Stomach smooth muscle (tissue), 2 donors: ENCODE measurements around the gene MTMR11.

Source experiments
- H3K27ac ChIP-seq: one replicate; pipeline ENCODE4 v1.7.0; 2013; ENCODE audit warnings: mild to moderate bottlenecking, low read length, inconsistent platforms
- H3K27me3 ChIP-seq, 2 donors: one replicate each; pipeline ENCODE4 v1.7.0; 2013; ENCODE audit warnings: low read length in 2 of 2; ENCODE audit not compliant: insufficient read depth in 2 of 2, control insufficient read depth in 1 of 2
- H3K36me3 ChIP-seq, 2 donors: one replicate each; pipeline ENCODE4 v1.7.0; 2013; ENCODE audit warnings: low read length in 2 of 2; ENCODE audit not compliant: control insufficient read depth in 2 of 2, insufficient read depth in 2 of 2
- H3K4me1 ChIP-seq: one replicate; pipeline ENCODE4 v1.7.0; 2013; ENCODE audit warnings: low read length; ENCODE audit not compliant: control insufficient read depth, insufficient read depth
- H3K4me3 ChIP-seq, 2 donors: one replicate each; pipeline ENCODE4 v1.7.0; 2013; ENCODE audit warnings: low read length in 2 of 2
- H3K9ac ChIP-seq, 2 donors: one replicate each; pipeline ENCODE4 v1.7.0; 2013; ENCODE audit warnings: low read length in 2 of 2, mild to moderate bottlenecking in 1 of 2
- H3K9me3 ChIP-seq, 2 donors: one replicate each; pipeline ENCODE4 v1.7.0; 2013; ENCODE audit warnings: low read length in 2 of 2; ENCODE audit not compliant: control insufficient read depth in 2 of 2
- donor health status: healthy.
- donor health status: Pancreatic carcinoma.

The MTMR11 gene

GRCh38 chr1:149936992-149937705, 470 bp upstream of the MTMR11 start:
- peak overlapping the region; percentile 72 to 92 for H3K4me3 ChIP-seq
- H3K27me3 ChIP-seq = no peaks in the 10 kb centered on the region
- peak overlapping the region; percentile 75 for H3K27ac ChIP-seq
- peaks cover 49% of the 10 kb centered on the region for H3K4me1 ChIP-seq
- H3K9ac ChIP-seq = peak overlapping the region; percentile 81 to 85
- peaks cover under 1 to 10% of the 10 kb centered on the region in 2 donors for H3K36me3 ChIP-seq
- no peaks in the 10 kb centered on the region for H3K9me3 ChIP-seq

- peak overlapping the region in 1 of 2 donors; percentile 13 for H3K9ac ChIP-seq
- H3K27me3 ChIP-seq = no peaks in the 10 kb centered on the region
- H3K4me3 ChIP-seq = no peak overlapping the region
- peaks cover 19 to 30% of the 10 kb centered on the region in 2 donors for H3K36me3 ChIP-seq
- peaks cover 42% of the 10 kb centered on the region for H3K4me1 ChIP-seq
- no peak overlapping the region for H3K27ac ChIP-seq
- no peaks in the 10 kb centered on the region for H3K9me3 ChIP-seq
Measured at GRCh38 chr1:149934356-149934755, 2.3 kb downstream of the MTMR11 start.

DNA sequence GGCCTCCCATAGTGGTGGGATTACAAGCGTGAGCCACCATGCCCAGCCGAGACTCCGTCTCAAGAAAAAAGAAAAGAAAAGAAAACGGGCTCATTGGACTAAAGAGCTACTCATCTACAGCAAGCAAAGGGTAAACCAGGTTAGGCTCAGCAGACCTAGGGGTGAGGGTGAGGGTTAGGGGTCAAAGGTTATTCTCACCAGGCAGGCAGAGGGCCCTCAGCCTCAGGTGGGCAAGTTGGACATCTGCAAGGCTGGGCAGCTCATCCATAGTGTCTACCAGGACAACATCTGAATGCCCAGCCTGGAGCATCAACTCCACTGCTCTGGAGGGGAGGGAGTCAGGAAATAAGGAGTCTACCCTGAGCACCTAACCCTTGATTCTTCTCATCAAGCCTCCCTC, 3.5 kb downstream of the MTMR11 start:
- Histone ChIP-seq H3K4me3 (no peak overlapping the region), H3K9ac (no peak overlapping the region), H3K27ac (no peak overlapping the region), H3K36me3 (peaks cover 21 to 34% of the 10 kb centered on the region in 2 donors), H3K9me3 (no peaks in the 10 kb centered on the region), H3K4me1 (peaks cover 37% of the 10 kb centered on the region), H3K27me3 (no peaks in the 10 kb centered on the region)

DNA sequence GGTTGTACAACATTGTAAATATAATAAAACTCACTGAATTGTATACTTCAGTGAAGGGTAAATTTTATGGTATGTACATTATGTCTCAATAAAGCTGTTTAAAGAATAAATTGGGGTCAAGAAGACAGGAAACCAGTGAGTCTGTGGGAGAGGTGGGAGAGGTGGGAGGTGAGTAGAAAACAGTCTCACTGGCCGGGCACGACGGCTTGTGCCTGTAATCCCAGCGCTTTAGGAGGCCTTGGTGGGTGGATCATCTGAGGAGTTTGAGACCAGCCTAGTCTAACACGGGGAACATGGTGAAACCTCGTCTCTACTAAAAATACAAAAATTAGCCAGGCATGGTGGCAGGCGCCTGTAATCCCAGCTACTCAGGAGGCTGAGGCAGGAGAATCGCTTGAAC, 4.2 kb downstream of the MTMR11 start:
- Histone ChIP-seq H3K27me3 (no peaks in the 10 kb centered on the region), H3K9me3 (no peaks in the 10 kb centered on the region), H3K4me1 (peaks cover 34% of the 10 kb centered on the region), H3K36me3 (peaks cover 21 to 34% of the 10 kb centered on the region in 2 donors), H3K9ac (no peak overlapping the region), H3K27ac (no peak overlapping the region), H3K4me3 (no peak overlapping the region)

- Histone ChIP-seq H3K4me3 (no peak overlapping the region), H3K27me3 (no peaks in the 10 kb centered on the region), H3K36me3 (peaks cover 25 to 35% of the 10 kb centered on the region in 2 donors), H3K9me3 (no peaks in the 10 kb centered on the region), H3K27ac (no peak overlapping the region), H3K9ac (no peak overlapping the region), H3K4me1 (peaks cover 39% of the 10 kb centered on the region)
Measured at GRCh38 chr1:149931212-149931790, 5.4 kb downstream of the MTMR11 start.

DNA sequence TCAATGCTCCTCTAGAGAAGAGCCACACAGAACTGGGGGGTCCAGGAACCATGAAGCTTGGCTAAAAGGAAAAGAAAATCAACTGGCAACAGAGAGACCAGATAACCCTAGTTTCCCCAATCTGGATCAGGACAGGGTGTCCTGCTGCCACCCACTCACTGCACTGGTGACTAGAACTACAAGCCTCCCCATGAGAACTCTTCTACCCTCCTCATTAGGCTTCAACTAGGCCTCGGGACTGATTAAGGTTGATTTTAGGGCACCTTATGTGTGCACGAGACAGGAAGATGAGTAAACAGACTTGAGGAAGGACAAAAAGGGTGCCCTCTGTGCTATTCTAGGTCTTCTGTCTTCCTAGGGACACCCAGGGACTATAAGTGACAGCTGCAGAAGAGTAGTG, 6.8 kb downstream of the MTMR11 start:
- H3K4me1 ChIP-seq = peaks cover 34% of the 10 kb centered on the region
- no peaks in the 10 kb centered on the region for H3K27me3 ChIP-seq
- peaks cover 39 to 48% of the 10 kb centered on the region in 2 donors for H3K36me3 ChIP-seq
- H3K4me3 ChIP-seq = no peak overlapping the region
- H3K9me3 ChIP-seq = no peaks in the 10 kb centered on the region
- peak overlapping the region; percentile 95 for H3K27ac ChIP-seq
- H3K9ac ChIP-seq = no peak overlapping the region

DNA sequence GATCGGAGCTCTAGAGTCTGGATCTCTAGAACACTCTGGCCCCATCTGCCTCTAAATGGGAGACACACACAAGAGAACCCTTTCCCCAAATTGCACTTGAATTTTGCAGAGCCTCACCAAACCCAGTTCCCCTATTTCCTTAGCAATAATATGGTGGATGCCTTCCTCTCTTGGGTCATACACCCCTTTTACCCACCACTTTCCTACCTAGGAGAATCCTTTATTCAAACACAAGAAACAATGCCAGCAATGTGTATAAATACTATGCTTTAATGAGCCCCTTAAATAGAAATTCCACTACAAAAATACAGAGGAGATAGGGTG, 8.3 kb downstream of the MTMR11 start:
- Histone ChIP-seq H3K27ac (peak overlapping the region; percentile 95), H3K27me3 (no peaks in the 10 kb centered on the region), H3K4me1 (peaks cover 28% of the 10 kb centered on the region), H3K9ac (peak overlapping the region; percentile 93 to 96), H3K36me3 (peaks cover 54% of the 10 kb centered on the region in 2 donors), H3K4me3 (peak overlapping the region; percentile 91 to 98), H3K9me3 (no peaks in the 10 kb centered on the region)

DNA sequence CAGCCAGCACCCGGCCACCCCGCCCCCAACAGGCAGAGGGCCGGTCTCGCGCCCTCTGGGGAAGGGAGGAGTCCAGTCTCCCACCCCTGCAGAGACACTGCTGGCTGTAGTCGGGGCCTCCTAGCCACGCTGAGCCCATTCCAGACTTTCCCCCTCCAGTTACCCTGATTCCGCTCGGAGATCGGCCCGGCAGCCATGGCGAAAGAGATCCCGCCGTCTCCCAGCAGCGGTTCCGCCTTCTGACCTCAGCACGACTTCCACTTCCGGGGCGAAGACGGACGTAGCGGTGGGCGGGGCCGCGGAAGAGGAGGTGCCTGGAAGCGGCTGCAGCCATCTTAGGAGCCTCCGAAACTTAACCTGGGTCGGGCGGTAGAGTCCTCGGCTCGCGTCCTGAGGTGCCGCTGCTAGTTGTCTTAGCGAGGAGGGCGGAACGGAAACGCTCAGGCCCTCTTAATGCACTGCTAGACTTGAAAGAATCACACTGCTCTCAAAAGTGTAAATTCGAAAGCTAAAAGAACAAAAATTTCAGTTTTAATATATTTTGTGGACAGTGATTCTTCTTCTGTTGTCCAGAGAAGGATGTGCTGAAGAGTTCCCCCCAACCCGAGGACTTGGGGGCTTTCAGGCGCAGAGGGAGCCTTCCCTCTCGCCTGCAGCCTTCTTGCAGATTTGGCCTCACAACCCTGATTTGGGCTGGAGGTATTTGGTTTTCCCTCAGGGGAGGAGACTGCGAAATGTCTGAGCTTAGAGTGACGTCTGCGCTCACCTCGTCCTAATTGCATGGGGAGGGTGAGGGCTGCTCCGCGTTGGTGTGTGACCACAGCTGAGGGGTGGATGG, 8.9 kb downstream of the MTMR11 start, which contains the start of gene SF3B4:
TSS of gene SF3B4 (minus strand) at position 241 of the 838 bp plus-strand sequence. CDS start at position 197, 44 bp downstream.
- H3K36me3 ChIP-seq = peaks cover 57 to 59% of the 10 kb centered on the region in 2 donors

GRCh38 chr1:149927056-149927562, 9.6 kb downstream of the MTMR11 start:
- Histone ChIP-seq H3K4me1 (peaks cover 28% of the 10 kb centered on the region), H3K4me3 (peak overlapping the region; percentile 91 to 98), H3K27me3 (no peaks in the 10 kb centered on the region), H3K9ac (peak overlapping the region; percentile 93 to 96), H3K36me3 (peaks cover 57 to 59% of the 10 kb centered on the region in 2 donors), H3K27ac (peak overlapping the region; percentile 95), H3K9me3 (no peaks in the 10 kb centered on the region)

More for the DNA sequence above, 8.9 kb downstream of the MTMR11 start, which contains the start of gene SF3B4:
- H3K9ac ChIP-seq = peak within 1 kb of the TSS; percentile 93 to 96
- no peaks in the 10 kb centered on the region for H3K27me3 ChIP-seq
- H3K4me3 ChIP-seq = peak within 1 kb of the TSS; percentile 91 to 98
- H3K9me3 ChIP-seq = no peaks in the 10 kb centered on the region
- peaks cover 28% of the 10 kb centered on the region for H3K4me1 ChIP-seq
- H3K27ac ChIP-seq = peak within 1 kb of the TSS; percentile 95

DNA sequence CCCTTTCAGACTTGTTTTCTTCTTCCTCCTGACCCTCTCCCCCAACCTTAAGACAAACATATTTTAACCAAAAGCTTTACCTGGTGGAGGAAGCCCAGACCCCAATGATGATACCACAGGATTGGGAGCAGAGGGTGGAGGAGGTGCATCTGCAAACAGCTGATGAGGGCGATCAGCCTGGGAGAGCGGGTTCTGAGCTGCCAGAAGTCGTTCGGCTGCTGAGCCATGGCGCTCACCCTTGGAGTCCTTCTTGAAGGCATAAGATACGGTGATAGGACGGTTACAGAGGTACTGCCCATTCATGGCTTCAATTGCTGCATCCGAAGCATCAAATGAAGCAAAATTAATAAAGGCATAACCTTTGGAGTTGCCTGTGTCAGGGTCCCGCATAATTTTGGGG, 10.4 kb downstream of the MTMR11 start:
- peaks cover 28% of the 10 kb centered on the region for H3K4me1 ChIP-seq
- H3K4me3 ChIP-seq = peak overlapping the region; percentile 91 to 98

More for the DNA sequence above, 10.4 kb downstream of the MTMR11 start:
- peaks cover 51 to 53% of the 10 kb centered on the region in 2 donors for H3K36me3 ChIP-seq
- H3K27me3 ChIP-seq = no peaks in the 10 kb centered on the region
- H3K9ac ChIP-seq = no peak overlapping the region
- no peaks in the 10 kb centered on the region for H3K9me3 ChIP-seq
- no peak overlapping the region for H3K27ac ChIP-seq
